HG03469 (cell line): ENCODE results near the gene EBLN1.
A peak's percentile ranks its signal among the peaks of the same experiment; 100 is the strongest.
"Not testable (repeated sequence)": the region's sequence is repeated elsewhere in the genome, so short reads cannot be mapped to it uniquely, and the experiment has no call there.

ENCODE experiments used
- ATAC-seq: cut with Tn5 transposase; IDR thresholded peaks from one replicate; pipeline ENCODE4 v1.9.1; 2021; ENCODE audit warnings: mild to moderate bottlenecking, moderate library complexity, moderate number of reproducible peaks; ENCODE audit not compliant: unreplicated experiment

The EBLN1 gene

DNA sequence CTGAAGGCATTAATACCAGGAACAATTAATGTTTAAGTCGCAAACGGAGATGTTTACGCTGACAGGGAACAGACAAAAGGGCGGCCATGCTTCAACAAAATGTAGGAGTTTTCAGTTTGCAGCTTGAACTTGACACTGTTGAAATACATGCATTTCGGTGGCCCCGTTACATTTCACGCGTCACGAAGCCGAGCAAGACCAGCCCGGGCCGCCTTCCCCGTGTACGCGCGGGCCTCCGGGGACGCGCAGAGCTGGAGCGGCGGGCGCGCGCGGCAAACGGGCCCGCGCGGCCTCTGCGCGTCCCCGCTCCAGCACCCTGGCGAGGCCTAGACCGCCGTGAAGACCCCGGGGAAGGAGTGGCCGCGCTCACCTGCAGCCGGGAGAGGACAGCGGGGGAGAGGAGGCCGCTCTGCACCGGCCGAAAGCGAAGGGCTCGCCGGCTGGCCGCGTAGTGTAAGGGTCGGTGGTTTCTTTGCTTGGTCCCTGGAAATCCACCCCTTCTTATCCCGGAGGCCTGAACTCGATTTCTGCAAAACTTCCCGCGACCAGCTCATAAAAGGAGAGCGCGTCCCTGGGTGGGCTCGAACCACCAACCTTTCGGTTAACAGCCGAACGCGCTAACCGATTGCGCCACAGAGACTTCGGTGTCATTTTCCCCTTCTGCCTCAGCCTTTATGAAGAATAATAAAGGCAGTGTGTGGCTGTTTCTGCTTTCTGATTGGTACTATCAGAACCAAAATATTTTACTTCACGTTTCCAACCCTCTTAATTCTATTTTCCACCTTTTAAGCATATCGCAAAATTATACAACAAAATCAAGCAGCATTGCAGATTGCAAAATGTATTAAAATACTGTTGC, 11.4 kb upstream of the EBLN1 start:
- peak; percentile 66 for ATAC-seq

DNA sequence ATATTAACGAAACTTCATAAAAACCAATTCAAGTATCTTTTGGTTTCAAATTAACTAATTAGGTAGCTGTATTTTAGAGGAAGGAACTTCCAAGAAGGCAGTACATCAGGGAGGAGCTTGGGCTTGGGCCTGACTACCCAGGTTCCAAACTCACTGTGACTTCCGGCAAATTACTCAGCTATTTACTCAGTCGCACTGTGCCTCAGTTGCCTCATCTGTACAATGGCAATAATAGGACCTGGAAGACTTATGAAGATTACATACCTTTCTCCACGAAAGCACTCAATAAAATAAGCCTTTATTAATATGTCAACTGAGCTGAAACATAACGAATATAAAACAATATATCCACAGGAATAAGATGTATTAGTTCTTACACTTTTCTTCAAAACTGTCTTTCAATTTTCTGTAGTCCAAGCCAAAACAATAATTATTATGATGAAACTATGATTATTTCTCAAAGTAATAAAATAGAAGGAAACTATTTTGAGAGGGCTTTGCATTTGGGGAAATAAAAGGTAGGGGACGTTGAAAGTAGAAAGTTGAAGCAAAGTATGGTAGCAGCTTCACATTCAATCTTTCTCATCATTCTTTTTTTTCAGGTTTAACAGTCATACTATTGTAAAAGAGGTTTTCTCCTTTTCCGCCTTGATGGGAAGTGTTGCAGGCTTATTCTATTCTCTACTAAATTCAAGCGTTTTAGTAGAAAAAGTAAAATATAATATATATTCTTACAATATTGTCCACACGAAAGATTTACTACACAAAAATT, 10.5 kb upstream of the EBLN1 start:
- no peak for ATAC-seq

DNA sequence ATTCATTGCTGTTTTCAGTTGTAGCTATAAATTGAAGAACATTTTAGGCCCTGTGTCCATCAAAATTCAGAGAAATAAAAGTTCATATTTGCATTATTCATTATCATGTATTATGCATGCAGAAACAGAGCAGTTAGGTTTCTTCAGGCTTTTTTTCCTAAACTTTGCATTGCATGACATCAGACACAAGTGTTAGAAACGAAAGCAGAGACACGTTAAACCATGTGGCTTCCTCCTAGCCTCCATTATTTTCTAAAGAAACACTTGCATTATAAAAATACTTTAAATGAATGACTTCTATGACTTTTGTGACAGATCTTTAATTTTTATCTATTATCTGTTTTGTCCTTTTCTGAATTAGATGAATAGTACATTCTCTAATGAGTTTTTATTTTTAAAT, 8.8 kb upstream of the EBLN1 start:
- ATAC-seq = no peak

DNA sequence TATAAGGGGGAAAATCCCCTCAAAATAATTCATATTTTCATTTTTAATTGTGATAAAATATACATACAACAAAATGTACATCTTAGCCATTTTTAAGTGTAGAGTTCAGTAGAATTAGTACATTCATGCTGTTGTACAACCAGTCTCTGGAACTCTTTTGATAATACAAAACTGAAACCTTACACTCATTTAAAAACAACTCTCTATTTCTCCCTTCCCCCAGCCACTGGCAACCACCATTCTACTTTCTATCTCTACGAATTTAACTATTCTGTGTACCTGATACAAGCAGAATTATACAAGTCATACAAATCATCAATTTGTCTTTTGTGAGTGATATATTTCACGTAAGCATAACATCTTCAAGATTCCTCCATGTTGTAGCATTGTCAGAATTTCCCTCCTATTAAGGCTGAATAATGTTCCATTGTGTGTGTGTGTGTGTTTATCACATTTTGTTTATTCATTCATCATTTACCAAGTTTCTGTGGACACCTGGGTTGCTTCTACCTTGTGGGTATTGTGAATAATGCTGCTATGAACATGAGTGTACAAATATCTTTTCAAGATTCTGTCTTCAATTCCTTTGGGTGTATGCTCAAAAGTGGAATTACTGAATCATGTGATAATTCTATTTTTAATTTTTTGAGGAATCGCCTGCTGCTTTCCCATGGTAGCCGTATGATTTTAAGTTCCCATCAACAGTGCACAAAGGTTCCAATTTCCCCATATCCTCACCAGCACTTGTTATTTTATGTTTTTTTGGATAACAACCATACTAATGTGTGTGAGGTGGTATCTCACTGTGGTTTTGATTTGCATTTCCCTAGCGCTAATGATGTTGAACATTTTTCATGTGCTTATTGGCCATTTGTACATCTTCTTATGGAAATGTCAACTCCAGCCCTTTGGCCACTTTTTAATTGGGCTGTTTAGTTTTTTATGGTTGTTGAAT, 4.7 kb upstream of the EBLN1 start:
- no peak for ATAC-seq

DNA sequence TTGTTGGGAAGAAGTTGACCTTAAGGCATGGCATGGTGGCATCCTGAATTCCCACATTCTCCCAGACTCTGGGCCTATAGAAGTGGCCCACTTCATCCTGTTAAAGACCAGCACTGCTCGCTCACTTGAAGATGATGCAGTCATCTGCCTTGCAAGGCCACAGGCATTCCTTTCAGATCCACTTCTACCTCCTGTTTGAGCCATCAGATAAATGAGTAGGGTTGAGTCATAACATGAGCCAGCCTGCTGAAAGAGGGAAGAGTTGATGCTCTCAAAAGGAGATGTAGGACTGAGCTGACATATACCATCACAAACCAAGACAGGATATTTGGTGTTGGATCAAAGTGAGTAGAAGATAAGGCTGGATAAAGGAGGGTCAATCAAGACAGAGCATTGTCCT, 1.5 kb upstream of the EBLN1 start:
- ATAC-seq = no peak

DNA sequence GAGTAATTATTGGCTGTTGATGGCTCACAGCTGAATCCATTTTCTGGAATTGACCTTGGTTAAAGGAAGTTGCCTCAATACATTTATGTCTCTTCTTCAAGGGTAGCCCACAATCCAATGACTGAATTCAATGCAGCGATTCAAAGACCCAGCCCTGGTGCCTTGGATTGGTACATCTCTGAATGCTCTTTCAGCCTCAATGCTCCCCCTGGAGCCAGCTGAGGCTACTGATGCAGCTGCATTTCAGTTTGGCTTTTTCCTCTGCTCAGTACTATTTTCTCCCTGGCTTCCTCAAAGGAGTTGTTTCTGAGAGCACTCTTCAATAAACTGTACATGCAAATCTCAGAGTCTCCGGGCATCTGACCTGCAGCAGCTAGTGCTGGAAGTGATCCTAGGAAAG, 633 bp upstream of the EBLN1 start:
- no peak for ATAC-seq

DNA sequence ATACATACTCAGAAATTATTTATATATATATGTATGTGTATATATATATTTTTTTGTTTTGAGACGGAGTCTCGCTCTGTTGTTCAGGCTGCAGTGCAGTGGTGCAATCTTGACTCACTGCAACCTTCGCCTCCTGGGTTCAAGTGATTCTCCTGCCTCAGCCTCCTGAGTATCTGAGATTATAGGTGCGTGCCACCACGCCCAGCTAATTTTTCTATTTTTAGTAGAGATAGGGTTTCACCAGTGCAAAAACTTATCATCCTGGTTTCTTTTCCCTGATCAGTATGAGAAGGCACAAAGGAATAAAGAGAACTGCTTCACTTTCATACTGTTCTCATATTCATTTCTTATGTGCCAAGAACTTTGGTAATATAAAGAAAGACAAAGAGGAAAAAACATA, 731 bp downstream of the EBLN1 start:
- ATAC-seq = not testable (repeated sequence)

DNA sequence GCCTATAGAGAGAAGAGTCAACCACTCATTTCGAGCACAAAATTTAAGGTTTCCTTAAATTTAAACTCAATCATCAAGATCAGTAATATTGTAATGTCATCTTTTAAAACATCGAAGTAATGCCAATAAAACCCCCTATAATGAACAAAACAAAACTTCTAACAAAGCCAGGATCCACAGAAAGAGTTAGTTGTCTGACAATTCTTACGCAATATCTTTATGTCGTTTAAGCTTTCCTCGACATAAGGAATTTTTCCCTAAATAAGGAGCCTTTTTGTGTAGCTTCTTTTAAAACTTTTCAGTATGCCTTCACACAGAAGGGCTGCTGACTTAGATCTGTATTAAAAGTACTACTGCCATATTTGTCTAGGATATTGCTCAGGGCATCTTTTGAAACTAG, 7.5 kb downstream of the EBLN1 start:
- ATAC-seq = no peak

DNA sequence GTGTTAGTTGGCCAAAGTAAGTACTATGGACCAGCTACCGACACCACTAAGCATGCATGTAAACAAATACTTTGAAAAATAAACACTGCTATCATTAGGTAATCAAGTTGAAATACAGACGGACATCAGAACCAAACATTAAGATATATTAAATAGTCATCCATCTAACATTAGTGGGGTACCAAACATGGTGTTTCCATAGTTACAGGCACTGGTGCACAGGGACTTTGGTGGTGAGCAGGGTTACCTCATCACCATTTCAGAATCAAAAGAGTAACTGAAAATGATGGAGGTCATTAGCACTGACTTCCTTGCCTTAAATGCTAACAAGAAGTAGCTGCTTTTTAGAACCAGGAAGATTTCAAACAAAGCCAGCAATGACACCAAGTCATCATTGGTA, 23.9 kb downstream of the EBLN1 start:
- no peak for ATAC-seq

DNA sequence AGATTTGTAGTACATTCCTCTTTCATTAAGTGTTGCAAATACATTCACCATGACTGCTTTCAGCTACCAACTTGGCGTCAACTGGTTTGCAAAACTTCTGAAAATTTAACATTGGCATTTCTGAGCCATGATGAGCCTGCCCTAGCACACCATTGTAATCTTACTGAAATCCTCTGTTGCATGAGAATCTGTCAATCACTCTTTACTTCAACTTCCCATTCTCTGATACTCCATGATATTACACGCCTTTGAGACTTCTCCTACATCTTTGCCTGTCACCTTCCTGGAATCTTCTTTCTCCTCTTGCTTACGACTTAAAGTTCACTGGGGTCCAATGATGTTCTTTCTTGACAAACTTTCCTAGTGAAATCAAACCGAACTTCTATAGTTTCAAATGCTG, 32.2 kb downstream of the EBLN1 start:
- ATAC-seq = no peak

DNA sequence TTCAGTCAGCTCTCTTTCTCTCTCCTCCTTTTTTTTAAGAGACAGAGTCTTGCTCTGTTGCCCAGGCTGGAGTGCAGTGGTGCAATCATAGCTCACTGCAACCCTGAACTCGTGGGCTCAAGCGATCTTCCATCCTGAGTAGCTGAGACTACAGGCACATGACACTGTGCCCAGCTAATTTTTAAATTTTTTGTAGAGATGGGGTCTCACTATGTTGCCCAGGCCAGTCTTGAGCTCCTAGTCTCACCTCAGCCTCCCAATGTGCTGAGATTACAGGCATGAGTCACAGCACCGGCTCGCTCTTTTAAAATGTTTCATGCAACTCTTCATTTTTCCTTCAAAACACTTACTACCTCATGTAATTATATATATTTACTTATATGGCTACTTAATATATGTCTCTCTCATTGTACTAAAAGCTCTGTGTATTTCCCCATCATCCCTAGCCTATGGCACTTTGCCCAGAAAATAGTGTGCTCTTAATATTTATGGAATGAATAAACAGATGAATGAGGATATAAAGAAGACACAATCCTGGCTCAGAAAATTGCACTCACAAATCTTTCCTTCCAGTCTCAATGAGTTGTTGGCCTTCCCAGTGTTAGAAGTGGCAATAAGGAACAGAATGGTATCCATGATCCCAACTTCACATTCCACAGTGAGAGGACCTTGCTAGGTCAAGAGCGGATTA, 33.9 kb downstream of the EBLN1 start:
- no peak for ATAC-seq

DNA sequence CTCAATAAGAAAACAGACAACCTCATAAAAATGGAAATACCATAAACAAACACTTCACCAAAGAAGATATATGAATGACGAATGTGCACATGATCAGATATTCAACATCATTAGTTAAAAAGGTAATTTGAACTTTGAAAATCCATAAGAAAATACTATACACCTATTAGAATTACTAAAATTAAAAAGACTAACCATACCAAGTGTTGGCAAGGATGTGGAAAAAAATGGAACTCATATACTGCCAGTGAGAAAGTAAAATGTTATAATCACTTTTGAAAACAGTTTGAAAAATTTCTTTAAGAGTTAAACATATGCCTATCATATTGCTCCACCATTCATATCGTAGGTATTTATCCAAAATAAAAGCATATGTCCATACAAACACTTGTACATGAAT, 37.1 kb downstream of the EBLN1 start:
- ATAC-seq = no peak

DNA sequence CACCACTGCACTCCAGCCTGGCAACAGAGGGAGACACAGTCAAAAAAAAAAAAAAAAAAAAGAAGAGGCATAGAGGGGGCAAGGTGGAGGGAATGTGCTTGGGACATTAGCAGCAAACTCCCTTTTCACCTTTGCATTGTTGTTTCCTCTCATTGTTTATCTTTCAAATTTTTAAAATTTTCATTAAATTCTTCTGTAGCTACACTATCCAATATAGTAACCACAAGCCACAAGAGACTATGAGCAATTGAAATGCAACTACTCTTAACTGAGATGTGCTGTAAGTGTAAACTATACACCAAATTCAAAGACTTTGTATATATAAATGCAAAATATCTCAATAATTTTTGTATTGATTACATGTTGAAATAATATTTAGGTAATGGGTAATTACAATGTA, 43.4 kb downstream of the EBLN1 start:
- no peak for ATAC-seq

DNA sequence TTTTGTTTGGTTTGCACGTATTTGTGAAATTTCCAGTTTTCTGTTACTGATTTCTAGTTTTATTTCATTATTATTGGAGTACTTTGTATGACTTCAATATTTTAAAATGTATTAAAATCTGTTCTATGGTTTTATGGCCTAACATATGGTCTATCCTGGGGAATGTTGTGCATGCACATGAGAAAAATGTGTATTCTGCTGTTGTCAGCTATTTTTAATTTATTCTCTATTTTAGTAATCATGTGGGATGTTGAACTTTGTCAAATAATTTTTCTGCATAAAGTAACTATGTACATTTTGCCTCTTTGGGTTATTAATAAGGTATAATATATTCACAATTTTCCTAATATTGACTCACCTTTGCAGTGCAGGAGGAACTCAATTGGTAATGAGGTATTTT, 46.7 kb downstream of the EBLN1 start:
- ATAC-seq = no peak

DNA sequence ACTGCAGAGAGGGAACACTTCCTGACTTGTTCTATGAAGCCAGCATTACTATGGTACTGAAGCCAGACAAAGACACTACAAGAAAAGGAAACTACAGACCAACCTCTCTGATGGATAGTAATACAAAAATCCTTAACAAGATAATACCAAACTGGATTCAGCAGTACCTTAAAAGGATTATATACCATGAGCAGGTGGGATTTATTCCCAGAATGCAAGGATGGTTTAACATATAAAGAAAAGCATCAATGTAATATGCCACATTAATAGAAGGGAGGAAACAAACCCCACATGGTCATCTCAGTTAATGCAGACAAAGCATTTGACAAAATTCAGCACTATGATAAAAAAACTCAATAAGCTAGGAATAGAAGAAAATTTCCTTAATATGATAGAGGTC, 47.2 kb downstream of the EBLN1 start:
- ATAC-seq = no peak

DNA sequence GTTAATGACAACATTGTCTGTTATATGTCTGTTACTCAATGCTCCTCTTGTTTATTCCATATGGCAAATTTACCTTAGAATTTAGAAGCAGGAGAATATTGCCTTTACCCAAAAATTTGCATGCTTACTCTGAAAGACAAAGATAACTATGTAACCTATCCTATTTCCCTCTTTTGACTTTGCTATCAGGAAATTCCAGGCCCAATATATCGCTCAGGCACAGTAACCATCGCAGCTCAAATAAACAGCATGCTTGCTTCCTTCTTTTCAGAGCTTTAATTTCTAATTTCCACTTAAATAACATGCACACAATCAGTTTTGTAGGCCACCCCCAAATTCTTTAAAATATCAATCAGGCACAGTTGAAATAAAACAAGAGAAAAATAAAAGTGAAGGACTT, 57.8 kb downstream of the EBLN1 start:
- ATAC-seq = no peak

DNA sequence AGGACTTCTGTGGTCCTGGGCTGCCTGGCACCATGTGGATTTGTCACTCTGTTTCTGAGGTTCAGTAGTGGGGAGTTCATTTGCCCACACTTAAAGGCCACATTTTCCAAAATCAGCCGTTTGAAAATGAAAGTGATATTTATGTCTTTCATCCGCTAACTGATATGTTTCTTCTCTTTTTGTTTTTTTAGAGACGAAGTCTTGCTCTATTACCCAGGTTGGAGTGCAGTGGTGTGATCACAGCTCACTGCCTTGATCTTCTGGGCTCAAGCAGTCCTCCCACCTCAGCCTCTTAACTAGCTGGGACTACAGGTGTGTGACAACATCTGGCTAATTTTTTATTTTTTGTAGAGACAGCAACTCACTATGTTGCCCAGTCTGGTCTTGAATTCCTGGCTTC, 58.6 kb downstream of the EBLN1 start:
- ATAC-seq = no peak
